T-helper 1 cell (primary cell): ENCODE results near the gene TRIM62.
"Not testable (repeated sequence)": the region's sequence is repeated elsewhere in the genome, so short reads cannot be mapped to it uniquely, and the experiment has no call there.

Experiments
- DNase-seq, 5 donors: peaks; one replicate each; pipeline ENCODE4 v3.0.0-alpha.2; 2012 to 2020

Gene TRIM62

DNA sequence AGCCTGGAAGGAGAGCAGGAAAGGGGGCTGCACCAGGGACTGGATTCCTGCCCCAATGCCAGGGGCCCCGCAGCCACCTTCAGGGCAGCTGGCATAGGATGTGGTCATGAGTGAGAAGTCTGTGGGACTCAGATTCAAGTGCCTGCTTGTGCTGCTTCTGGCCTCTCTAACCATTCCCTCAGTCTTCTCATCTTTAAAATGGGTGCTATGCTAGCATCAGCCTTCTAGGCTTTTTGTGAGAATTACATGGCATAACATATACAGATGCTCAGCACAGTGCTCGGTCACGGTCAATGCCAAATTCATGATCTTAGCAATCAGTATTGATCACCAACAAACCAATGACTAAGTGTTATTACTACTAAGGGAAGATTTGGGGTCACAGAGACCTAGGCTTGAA lies 23.5 kb downstream of the TRIM62 start:
- DNase-seq, result no peak

DNA sequence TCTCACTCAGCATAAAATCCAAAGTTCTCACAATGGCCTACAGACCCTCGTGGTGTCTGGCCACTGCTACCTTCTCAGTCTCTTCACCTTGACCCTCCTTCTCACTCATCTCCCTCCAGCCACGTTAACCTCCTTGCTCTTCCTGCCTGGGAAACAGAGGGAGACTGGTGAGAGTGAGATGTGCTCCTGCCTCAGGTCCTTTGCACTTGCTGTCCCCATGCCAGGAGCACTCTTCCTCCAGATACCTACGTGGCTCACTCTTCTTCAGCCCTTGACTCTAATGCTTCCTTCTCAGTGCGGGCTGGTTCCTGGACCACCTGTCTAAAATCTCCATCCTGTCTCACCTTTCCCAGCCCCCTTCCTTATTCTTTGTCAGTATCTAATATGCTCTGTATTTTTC lies 24.7 kb downstream of the TRIM62 start:
- DNase-seq, result no peak

DNA sequence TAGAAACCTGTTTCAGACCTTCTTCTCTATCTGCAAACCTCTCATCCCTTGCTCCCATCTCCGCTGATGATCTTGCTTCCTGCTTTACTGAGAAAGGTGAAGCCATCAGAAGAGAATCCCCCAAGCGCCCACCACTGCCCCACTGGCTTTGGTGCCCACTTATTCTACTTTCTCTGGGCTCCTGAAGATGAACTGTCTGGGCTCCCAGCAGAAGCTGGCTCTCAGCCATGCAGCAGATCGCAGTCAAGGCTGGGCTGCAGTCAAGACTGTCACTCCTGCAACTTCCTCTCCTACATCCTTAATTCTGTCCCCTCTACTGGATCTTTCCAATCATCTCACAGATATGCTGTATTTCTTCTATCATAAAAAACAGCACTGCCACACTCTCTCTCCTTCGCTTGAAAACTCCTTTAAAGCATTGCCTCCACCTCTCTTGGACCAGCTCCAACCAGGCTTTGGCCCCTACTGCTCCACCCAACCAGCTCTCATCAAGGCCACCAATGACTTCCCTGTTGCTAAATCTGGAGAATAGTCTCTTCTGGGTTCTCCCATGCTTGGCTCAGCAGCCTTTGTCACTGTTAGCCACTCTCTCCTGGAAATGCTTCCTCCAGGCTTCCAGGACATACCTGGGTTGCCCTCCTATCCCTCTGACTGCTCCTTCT lies 25.8 kb downstream of the TRIM62 start:
- DNase-seq, result no peak

DNA sequence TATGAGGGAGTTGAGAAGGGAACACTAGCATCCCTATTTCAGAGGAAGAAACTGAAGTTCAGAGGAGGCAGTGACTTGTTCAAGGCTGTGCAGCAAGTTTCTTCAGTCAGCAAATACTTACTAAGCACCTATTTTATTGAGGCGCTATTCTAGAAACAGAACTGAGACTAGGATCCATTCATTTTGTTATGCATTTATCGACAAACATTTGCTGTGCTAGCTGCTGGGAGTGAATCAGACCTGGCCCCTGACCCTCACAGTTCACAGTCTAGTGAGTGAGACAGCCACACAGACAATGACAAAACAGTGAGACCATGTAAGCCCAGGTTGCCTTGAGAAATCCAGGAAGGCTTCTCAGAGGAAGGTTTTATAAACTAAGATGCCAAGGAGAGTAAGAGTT lies 28.2 kb downstream of the TRIM62 start:
- DNase-seq, result no peak

DNA sequence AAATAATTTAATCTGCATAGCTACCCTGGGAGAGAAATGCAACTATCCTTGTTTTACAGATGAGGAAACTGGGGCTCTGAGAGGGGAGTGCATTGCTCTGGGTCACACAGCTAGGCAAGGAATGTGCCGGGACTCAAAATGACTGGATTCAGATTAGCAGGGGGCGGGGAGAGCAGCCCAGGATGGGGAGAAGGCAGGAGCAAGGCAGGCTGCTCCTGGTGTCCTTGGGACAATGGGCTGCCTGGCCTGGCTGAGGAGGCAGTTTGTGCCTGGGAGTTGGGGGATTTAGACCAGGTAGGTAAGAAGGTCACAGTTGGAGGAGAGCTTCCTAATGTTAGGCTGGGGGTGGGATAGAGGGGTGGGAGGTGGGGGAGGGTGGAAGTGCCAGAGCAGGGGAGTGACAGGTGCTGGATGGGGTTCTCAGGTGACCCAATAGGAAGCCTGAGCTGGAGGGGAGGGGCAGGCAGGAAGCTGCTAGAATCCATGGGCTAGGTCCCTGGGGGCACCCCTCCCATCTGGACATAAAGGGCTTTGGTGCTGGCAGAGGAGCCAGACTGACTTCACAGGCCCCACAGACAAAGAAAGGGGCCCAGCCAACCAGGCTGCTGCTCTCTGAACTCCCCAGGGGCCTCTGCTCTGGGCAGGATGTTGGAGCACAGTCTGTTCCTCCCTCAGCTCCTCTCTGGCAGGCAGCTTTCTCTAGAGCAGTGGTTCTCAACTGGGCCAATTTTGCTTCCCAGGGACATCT lies 29.0 kb downstream of the TRIM62 start:
- no peak for DNase-seq

DNA sequence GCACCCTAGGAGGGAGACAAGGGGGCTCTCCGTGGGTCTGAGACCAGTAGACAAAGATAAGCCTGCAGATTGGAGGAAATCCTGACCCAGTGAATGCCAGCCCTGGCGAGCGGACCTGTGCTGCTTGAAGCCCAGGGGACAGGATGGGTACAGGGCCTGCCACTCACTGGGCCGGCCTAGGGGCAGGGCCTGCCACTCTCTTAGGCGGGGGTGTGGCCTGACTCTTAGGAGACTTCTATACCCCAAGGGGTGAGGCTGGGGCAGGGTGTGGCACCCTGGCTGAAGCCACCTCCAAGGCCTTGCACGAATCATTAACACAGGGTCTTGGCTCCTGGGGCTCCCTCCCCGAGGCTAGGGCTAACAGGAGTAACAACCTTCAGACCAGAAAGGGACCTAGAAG lies 30.7 kb downstream of the TRIM62 start:
- no peak for DNase-seq

DNA sequence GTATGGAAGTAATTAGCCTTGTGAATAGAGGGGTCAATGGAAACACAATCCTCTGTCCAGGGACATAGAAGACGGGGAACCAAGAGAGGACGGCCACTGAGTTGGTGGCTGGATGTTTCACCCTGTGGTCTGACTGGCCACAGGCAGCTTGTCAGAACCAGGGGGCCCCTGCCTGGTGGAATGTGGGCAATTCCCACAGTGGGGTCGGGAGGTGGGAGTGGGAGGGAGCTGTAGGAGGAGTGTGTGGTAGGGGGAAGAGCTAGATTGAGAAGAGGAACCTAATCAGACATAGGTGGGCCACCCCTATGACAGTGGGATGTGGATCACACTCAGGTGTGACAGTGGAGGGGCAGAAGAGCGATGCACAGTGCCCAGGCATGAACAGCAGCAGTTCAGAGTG lies 31.3 kb downstream of the TRIM62 start:
- DNase-seq, result no peak

DNA sequence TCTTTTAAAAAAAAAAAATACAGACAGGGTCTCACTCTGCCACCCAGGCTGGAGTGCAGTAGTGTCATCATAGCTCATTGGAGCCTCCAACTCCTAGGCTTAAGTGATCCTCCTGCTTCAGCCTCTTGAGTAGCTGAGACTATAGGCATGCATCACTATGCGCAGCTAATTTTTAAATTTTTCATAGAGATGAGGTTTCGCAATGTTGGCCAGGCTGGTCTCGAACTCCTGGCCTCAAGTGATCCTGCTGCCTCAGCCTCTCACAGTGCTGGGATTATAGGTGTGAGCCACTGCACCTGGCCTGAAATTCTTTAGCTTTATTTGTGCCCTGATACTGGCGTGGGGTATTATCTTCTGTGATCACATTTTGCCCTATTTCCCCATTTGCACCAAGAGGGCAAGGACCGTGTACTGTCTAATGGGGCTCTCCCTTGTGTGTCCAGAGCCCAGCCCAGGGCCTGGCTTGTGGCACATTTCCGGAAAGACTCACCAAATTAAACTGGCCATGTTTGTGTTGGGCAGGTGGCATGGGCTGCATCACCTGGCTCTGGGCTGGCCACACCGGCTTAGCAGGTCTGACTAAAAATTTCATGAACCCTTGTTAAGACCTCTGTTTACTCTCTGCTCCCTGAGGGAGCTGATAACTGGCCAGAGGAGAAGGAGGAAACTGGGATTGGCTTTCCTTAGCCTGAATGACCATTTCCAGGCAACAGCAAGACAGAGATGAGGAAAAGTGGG lies 32.2 kb downstream of the TRIM62 start:
- no peak for DNase-seq

DNA sequence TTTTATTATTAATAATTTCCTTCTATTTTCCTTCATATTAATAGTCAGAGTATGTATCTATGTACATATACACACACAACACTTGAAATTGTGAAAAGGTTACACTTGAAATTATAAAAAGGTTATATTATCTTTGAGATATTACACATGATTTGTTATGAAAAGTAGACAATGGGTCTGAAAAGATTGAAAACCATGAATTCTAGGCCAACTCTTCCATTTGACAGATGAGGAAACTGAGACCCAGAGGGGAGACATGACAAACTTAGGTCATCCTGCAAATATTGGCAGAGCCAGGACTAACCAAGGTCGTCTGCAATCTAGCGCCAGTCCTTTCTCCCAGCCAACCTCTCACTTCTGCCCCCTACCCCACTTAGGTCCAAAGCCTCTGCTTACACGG lies 33.2 kb downstream of the TRIM62 start:
- DNase-seq, result no peak

DNA sequence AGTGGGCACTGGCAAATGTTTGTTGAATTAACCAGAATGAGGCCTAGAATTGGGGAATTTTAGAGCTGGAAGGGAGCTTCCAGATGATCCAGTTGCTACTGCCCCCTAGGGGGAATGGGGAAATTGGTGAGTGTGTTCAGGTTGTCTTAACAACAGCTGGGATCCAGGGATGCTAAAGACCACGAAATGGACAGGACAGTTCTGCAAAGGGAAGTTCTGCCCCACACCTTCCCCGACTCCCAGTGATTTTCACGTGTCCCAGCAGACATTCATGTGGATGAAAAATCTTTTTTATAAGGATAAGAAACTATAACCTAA lies 33.9 kb downstream of the TRIM62 start:
- DNase-seq, result no peak

DNA sequence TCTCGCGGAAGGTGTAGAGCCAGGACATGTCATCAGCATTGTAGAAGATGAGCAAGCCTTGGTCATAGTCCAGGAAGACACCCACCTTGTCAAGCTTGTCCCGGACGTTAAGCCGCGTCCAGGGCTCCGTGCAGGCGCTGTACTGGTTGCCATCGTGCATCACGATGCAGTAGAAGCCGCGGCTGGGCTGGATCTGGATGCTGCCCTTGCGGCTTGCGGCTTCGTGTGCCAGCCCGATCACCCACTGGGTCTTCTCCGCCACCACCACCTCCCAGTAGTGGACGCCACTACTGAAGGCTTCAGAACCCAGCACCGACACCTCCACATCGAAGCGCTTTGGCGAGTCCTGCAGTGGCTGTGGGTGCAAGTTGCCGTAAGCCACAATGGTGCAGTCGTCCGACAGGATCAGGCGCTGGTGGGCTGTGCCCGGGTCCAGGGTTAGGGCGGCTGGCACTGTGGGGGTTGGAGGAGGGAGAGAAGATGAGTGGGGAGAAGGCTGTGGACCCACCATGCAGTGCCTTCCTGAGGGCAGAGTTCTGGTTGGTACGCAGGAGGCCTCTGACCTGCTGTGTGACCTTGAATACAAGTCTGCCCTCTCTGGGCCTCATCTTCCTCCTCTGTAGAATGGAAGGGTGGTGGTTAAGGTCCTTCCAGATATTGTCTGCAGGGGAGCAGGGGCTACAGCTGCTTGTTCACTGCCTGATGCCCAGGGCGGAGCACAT lies 34.4 kb downstream of the TRIM62 start:
- DNase-seq, result no peak

DNA sequence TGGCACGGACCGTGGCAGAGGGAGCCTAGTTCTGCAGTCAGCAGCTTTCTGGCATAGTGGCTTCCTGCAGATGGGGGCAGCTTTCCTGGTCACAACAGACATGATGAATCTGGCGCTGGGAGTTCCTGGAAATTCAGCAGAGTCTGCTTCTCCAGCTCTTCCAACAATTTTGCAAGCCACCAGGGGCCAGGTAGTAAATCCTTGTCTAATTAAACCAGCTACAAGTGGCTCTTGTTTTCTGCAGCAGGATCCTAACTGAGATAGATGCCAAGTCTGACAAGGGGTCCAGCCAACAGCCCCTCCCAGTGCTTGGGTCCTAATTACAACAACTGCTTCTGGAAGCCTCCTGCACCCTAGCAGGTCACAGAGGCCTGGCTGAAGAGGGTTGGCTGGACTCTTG lies 35.8 kb downstream of the TRIM62 start:
- DNase-seq, result no peak

DNA sequence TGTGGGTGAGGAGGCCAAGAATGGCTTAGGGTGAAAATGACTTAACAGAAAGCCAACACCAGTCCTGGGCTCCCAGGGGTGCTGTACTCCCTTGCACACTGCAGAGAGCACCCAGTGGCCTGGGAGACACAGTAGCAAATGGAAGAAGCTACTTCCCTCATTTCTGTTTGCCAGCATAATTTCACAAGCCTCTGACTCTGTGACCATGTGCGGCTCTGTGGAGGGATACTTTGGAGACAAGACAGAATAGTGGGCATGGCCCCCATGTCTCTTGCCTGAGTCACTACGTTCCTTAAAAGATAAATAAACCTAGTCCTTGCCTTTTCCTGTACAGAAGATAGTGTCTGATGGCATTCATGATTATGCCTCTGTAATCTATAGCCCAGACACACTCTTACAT lies 38.1 kb downstream of the TRIM62 start:
- DNase-seq, result no peak

DNA sequence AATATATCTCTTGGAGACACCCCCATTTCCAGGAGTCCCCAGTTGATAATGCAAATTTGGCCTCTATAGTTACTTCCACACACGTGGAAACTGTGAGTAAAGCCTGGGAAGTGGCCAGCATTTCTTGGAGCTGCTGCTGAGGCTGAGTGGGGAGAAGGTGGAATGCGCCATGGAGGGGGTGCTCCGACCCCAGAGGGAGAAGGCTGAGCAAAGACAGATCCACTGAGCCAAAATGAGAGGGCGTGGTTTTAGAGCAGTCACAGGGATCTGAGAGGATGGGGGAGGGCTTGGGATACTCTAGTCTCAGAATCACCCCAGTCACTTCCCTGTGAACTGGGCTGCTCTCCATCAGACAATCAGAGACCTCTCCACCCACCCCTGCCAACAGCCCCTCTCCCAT lies 38.7 kb downstream of the TRIM62 start:
- DNase-seq, result no peak

DNA sequence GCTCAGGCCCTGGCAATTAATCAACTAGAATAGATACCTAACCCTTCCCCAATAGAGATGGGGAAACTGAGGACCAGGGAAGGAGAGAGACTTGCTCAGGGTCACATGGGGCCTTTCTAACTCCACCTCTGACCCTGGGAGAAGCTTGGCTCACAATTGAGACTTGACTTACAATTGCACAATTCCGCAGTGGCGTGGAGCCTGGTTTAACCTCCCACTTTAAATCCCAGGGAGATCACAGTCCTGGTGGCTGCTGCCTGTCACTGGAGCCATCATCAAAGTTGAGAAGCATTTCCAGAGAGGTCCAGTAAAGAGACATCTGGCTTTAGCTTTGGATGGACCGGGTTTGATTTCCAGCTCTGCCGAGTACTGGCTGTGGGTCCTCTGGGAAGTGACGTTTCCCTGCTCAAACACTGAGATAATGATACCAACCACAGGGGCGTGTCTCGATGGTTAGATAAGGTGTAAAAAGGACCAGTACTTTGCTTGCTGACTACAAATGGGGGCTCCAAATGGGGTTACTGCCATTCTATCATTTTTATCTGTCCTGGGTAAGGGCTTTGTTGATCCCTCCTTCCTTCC lies 39.3 kb downstream of the TRIM62 start:
- no peak for DNase-seq

DNA sequence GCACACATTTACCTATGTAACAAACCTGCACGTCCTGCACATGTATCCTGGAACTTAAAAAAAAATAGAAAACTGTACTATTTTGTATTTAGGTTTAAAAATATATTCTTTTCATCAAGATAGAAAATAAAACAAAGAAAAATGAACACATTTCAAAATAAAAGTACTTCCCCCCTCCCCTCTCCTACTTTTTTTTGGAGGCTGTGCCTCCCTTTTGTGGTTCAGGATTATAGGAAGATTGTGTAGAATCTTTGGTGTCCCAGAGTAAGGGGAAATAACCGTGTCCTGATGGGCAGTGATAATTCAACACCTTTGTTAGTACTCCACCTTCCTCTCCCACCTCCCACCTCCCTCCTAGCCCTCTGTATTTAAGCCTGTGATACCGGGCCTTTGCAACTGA lies 40.1 kb downstream of the TRIM62 start:
- no peak for DNase-seq

DNA sequence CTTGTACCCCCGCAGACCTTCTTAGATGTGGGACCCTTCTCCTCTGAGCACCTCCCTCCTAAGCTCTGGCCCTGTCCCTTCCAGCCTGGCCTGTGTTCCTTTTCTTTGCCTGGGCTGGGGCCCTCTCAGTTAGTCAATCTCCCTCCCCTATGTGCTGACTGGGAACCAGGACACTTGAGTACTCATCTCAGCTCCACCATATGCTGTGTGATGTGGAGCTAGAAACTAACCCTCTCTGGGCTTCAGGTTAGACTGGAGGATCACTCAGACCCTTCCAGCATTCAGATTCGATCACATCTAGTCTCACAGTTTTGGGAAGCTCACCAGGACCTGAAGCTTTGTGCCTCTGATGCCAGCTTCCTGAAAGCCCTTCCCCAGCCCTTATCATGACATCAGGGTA lies 40.6 kb downstream of the TRIM62 start:
- no peak for DNase-seq

DNA sequence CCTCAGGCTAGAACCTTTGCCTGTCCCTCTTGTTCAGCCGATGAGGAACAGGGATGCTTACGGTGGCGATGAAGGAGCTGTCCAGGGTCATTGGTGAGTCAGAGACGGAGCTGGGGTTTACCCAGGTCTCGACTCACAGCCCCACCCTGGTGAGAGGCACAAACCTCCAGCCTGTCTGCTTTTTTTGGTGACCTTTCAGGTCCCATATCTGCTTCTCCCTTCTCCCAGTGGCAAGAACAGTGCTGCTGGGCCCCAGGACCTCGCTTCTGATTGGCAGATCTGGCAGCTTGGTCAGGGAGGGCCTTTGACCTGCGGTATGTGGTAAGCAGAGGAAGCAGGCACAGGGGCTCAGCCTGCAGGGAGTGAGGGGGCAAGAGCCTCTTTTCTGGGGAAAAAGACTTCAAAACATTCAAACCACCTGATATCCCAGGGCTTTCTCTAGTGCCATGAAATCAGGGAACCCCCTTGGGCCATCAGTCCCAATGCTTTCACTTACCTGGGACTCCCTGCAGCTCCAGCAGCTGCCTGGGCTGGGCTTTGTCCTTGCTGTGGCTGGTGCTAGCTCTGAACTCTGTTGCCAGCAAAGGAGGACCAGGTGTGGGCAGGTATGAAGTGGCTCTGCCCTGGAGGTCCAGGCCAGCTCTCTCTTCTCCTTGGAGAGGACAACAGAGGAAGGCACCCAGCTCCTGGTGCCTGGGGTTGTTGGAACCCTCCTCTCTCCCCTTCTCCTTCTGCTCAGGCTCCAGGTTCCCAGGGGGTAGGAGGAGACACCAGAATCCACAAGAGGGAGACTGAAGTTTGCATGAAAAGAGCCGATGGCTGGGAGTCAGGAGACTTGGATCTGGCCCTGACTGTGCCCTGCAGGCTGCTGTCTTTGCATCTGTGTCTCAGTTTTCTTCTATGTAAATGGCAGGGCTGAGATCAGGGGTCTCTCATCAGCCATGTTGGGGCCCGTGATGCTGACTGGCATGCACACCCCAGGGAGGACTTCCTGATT lies 41.4 kb downstream of the TRIM62 start:
- DNase-seq, result no peak

DNA sequence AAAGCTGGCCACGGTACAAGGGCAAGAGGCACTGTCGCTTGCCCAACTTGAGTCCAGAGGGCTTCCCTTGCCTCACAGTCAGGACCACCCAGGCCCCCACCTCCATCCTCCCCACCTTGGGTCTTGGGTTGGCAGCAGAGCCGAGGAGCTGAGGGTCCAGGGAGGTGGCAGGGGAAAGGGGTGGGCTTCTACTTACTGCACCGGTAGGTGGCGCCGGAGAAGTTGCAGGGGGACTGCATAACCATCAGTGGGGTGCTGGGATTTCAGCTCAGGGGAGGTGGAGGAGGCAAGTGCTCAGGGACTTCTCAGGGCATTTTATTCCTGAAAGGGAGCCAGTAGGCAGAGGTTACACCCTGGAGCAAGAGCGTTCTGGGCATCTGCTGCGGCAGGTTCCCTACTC lies 44.0 kb downstream of the TRIM62 start:
- peak in 1 of 5 donors; percentile 11 for DNase-seq

DNA sequence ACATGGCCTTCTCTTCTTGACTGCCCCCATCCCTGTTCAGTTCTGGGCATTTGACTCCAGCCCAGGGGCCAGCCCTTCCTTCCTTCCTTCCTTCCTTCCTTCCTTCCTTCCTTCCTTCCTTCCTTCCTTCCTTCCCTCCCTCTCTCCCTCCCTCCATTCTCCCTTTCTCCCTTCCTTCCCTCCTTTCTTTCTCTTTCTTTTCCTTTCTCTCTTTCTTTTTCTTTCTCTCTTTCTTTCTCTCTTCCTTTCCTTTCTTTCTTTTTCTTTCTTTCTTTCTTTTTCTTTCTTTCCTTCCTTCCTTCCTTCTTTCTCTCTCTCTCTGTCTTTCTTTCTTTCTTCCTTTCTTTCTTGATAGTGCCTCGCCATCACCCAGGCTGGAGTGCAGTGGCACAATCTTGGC lies 45.8 kb downstream of the TRIM62 start:
- not testable (repeated sequence) for DNase-seq

DNA sequence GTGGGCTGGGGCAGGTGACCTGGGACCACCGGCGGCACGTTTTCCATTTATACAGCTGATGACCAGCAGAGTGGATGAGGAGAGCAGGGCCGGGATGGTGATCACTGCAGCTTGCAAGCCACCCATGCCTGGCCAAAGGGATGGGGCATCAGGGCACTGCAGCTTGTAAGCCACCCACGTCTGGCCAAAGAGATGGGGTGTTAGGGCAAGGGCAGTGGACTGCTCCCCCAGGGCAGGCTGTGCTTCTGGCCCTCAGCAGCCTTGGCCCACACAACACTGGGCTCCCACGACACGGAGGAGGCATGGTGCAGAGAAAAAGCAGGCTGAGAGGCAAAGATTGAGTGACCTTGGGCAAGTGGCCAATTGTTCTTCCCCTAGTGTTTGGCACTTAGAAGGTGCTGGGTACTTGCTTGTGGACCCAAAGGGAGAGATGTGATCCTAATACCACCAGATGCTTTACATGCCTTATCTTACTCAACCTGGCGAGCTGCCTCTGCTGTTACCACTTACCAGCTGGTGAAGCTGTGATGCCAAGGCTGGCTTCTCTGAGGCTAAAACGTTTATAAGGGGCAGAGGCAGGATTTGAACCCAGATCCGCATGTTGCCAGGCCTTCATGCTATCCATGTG lies 48.3 kb downstream of the TRIM62 start:
- no peak for DNase-seq
